BJ (cell line): ENCODE measurements around the gene ZNF587B. TPM values are rescaled to one million over a fixed set of nuclear protein-coding genes. Genes with fewer than 3 reads are reported as not detected.
A peak's percentile ranks its signal among the peaks of the same experiment; 100 is the strongest.
"Not testable (repeated sequence)": the region's sequence is repeated elsewhere in the genome, so short reads cannot be mapped to it uniquely, and the experiment has no call there.

ENCODE experiments used
- CTCF ChIA-PET: fragments of 350-600 bp; formaldehyde crosslinking; extraction: SDS; loops from one replicate; lab custom pipeline; 2021; ENCODE audit warnings: antibody characterized with exemption, inconsistent platforms; lab: Yijun Ruan, JAX
- POLR2A ChIA-PET: fragments of 300-600 bp; sonication (Branson Sonifier 250); formaldehyde crosslinking; extraction: SDS; loops from one replicate; lab custom pipeline; 2021; ENCODE audit warnings: antibody characterized with exemption; lab: Charles Lee
- DNase-seq: peaks from one replicate; pipeline ENCODE4 v3.0.0-alpha.2; 2011; ENCODE audit warnings: low read depth
- H3K27me3 ChIP-seq: 2 replicates; pipeline ENCODE4 v1.6.0; 2011; ENCODE audit warnings: low read length; ENCODE audit not compliant: control insufficient read depth, insufficient read depth
- H3K36me3 ChIP-seq: 2 replicates; pipeline ENCODE4 v1.5.1; 2011; ENCODE audit warnings: low read length; ENCODE audit not compliant: control insufficient read depth, insufficient read depth
- H3K4me3 ChIP-seq: 2 replicates; pipeline ENCODE4 v1.5.1; 2011; ENCODE audit warnings: low read depth, mild to moderate bottlenecking, control low read depth, low read length
- polyA minus RNA-seq: library from RNA; depleted of rRNA, polyadenylated mRNA; stranded (reverse); fragments of >200 nt; gene quantifications from 2 replicates; pipeline ENCODE4 v1.2.3, GENCODE V29; 2011; rRNA and poly(A)+ RNA removed
- polyA plus RNA-seq: library from polyadenylated mRNA; depleted of rRNA; stranded (reverse); fragments of >200 nt; gene quantifications from 2 replicates; pipeline ENCODE4 v1.2.3, GENCODE V29; 2011; rRNA removed
- TF ChIP-seq, protein P1 (sequence below): IDR thresholded peaks from 2 replicates; pipeline ENCODE4 v1.5.1; 2011; ENCODE audit warnings: low read depth, mild to moderate bottlenecking, control low read depth, inconsistent platforms, low read length, moderate library complexity; ENCODE audit not compliant: insufficient read depth

Gene ZNF587B
- 2.3 and 4.4 TPM in 2 replicates for polyA plus RNA-seq
- polyA minus RNA-seq: 10.3 and 10.4 TPM in 2 replicates

DNA sequence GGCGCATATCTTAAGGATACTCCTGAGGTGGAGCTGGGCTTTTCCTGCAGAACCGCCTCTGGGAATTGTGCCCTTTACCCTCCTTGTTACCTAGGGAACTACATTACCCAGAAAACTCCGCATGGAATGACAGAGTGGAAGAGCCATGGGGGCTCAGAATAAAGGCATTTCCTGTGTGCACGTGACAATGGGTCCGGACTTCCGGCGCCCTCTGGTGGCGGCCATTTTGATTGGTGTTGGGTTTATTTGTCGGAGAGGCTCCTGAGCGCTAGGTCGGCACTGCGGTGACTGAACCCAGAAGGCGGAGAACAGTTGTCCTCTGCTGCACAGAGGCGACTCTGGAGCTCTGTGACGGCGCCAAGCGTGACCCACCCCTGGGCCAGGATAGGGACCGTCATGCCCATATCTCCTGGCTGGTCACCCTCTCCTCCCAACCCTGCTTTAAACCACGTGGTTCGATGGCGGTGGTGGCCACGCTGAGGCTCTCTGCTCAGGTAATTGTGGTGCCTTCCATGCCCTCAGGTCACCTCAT lies at the start of gene ZNF587B:
Gene ZNF587B (plus strand): TSS at position 229 of the 532 bp plus-strand sequence. CDS start 230 bp downstream, at position 459.
- TF ChIP-seq, protein P1, sequence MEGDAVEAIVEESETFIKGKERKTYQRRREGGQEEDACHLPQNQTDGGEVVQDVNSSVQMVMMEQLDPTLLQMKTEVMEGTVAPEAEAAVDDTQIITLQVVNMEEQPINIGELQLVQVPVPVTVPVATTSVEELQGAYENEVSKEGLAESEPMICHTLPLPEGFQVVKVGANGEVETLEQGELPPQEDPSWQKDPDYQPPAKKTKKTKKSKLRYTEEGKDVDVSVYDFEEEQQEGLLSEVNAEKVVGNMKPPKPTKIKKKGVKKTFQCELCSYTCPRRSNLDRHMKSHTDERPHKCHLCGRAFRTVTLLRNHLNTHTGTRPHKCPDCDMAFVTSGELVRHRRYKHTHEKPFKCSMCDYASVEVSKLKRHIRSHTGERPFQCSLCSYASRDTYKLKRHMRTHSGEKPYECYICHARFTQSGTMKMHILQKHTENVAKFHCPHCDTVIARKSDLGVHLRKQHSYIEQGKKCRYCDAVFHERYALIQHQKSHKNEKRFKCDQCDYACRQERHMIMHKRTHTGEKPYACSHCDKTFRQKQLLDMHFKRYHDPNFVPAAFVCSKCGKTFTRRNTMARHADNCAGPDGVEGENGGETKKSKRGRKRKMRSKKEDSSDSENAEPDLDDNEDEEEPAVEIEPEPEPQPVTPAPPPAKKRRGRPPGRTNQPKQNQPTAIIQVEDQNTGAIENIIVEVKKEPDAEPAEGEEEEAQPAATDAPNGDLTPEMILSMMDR: peak; percentile 40
- Histone ChIP-seq H3K4me3 (peak within 1 kb of the TSS; percentile 46), H3K36me3 (no peaks in the 10 kb centered on the region; the same call in none of the 2 replicates), H3K27me3 (no peaks in the 10 kb centered on the region)
- DNase-seq: no peak
- ChIA-PET CTCF (no interaction called here), POLR2A (no interaction called here)

- DNase-seq: no peak
- ChIA-PET CTCF (no interaction called here), POLR2A (no interaction called here)
- Histone ChIP-seq H3K4me3 (no peak overlapping the region), H3K36me3 (peaks cover 10% of the 10 kb centered on the region), H3K27me3 (no peaks in the 10 kb centered on the region)
- TF ChIP-seq, protein P1: no peak
Observed at GRCh38 chr19:57786286-57786685, 43.8 kb upstream of the ZNF587B start.

DNA sequence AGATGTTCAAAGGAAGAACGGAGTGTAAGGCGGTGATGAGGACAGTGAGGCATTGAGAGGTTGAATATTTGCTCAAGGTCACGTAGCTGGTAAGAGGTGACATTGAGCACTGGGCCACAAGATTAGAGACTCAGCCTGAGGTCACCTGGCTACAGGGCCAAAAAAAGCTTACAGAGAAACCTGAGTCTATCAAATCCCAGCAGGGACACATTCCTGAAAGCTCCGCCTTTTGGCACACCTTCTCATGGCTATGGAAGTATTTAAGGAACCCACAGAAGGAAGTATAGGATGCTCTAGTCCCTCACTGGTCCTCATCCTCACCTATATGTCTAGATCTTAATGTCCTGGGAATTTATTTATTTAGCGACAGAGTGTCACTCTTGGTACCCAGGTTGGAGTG lies 43.2 kb upstream of the ZNF587B start:
- DNase-seq: no peak
- Histone ChIP-seq H3K4me3 (no peak overlapping the region), H3K36me3 (peaks cover 10% of the 10 kb centered on the region), H3K27me3 (no peaks in the 10 kb centered on the region)
- TF ChIP-seq, protein P1: no peak
- ChIA-PET CTCF (no interaction called here), POLR2A (no interaction called here)

DNA sequence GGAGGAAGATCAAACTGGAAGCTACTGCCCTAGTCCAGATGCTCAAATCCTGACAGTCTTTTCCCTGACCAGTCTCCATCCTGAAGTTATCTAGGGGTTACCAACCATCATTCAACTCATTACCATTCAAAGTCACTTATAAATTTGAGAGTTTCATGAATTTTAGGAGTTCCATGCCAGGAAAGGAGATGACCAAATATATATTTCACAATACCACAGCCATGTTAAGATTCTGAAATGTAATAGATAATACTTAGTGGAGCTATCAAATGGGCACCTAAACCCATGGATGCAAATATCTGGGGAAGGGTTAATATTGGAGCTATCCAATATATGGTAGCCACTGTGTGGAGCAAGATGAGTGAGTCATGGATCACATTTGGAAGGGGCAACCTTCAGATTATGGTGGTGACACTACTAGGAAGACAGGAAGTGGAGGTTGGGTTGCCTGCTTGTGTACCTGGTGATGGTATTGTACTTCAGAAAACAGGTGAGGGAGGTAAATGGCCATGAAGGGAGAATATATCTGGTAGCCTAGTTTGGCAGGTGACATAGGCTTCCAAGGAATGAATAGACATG lies 41.9 kb upstream of the ZNF587B start:
- Histone ChIP-seq H3K27me3 (no peaks in the 10 kb centered on the region), H3K4me3 (no peak overlapping the region), H3K36me3 (peaks cover 10% of the 10 kb centered on the region)
- TF ChIP-seq, protein P1: no peak
- no peak for DNase-seq
- ChIA-PET CTCF (interaction anchor here (0.7 kb wide), 1 partner anchor 12 kb away, joined by 3 read pairs; no protein-coding TSS in a partner anchor), POLR2A (no interaction called here)

DNA sequence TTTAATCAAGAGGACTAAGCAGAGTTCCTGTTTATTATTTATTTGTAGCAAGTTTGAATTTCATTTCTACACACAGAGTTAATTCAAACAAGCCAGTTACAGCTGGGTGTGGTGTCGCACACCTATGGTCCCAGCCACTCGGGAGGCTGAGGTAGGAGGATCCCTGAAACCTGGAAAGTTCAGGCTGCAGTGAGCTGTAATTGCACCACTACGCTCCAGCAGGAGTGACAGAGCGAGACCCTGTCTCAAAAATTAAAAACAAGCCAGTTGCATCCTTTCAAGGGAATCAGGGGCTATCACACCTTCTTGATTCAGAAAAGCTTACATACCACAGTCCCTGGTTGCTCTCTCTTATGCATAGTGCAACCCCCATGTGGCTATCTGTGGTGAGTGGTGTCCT lies 40.8 kb upstream of the ZNF587B start:
- ChIA-PET CTCF (interaction anchor here (0.8 kb wide), 1 partner anchor 234 kb away, joined by 3 read pairs; no protein-coding TSS in a partner anchor), POLR2A (no interaction called here)
- Histone ChIP-seq H3K36me3 (peaks cover 10% of the 10 kb centered on the region), H3K4me3 (no peak overlapping the region), H3K27me3 (no peaks in the 10 kb centered on the region)
- DNase-seq: no peak
- TF ChIP-seq, protein P1: no peak

GRCh38 chr19:57796580-57796979 lies 33.5 kb upstream of the ZNF587B start:
- H3K27me3 ChIP-seq, CTCF ChIA-PET, POLR2A ChIA-PET, H3K36me3 ChIP-seq, DNase-seq, H3K4me3 ChIP-seq: not testable (repeated sequence)
